HepG2 (cell line): ENCODE measurements around the gene HOXD9. TPM values are rescaled to one million over a fixed set of nuclear protein-coding genes. Genes with fewer than 3 reads are reported as not detected.

ENCODE experiments used
- ARID5B ChIP-seq: IDR thresholded peaks from 2 replicates; pipeline ENCODE4 v1.4.0; 2020; ENCODE audit warnings: mild to moderate bottlenecking, missing genetic modification reagents
- GABPB1 ChIP-seq: IDR thresholded peaks from 2 replicates; pipeline ENCODE4 v1.6.1; 2016; ENCODE audit warnings: mild to moderate bottlenecking, missing genetic modification reagents, moderate library complexity, missing compliant biosample characterization
- IKZF1 ChIP-seq: fragments of 450-650 bp; IDR thresholded peaks from 2 replicates; pipeline ENCODE4 v1.7.1; 2016
- KLF16 ChIP-seq, 2 experiments: sonication (generic) in 1 of 2; formaldehyde crosslinking in 1 of 2; IDR thresholded peaks; 2 replicates each; pipeline versions ENCODE4 v1.6.1 to v1.8.0; 2016 to 2023; ENCODE audit warnings: missing genetic modification reagents in 2 of 2, missing compliant biosample characterization in 1 of 2
- MTF2 ChIP-seq: sonication (generic); formaldehyde crosslinking; IDR thresholded peaks from 2 replicates; pipeline ENCODE4 v1.5.0; 2020; ENCODE audit warnings: missing genetic modification reagents, borderline replicate concordance
- NR3C1 ChIP-seq: sonication (generic); formaldehyde crosslinking; IDR thresholded peaks from 2 replicates; pipeline ENCODE4 v1.4.0; 2020; ENCODE audit warnings: missing genetic modification reagents
- SIN3B ChIP-seq: fragments of 150-350 bp; IDR thresholded peaks from 2 replicates; pipeline ENCODE4 v1.6.1; 2014; ENCODE audit warnings: low read length
- ZNF253 ChIP-seq: sonication (generic); formaldehyde crosslinking; IDR thresholded peaks from 2 replicates; pipeline ENCODE4 v1.8.0; 2022; ENCODE audit warnings: mild to moderate bottlenecking, missing genetic modification reagents, borderline replicate concordance
- ZNF407 ChIP-seq: sonication (generic); formaldehyde crosslinking; IDR thresholded peaks from one replicate; pipeline ENCODE4 v1.5.1; 2020; ENCODE audit warnings: mild to moderate bottlenecking, missing genetic modification reagents; ENCODE audit errors: not compliant biosample characterization
- ZNF512B ChIP-seq: sonication (generic); formaldehyde crosslinking; IDR thresholded peaks from 2 replicates; pipeline ENCODE4 v1.5.1; 2020; ENCODE audit warnings: missing genetic modification reagents, mild to moderate bottlenecking, borderline replicate concordance
- ZNF572 ChIP-seq: sonication (generic); formaldehyde crosslinking; IDR thresholded peaks from 2 replicates; pipeline ENCODE4 v1.5.1; 2020; ENCODE audit warnings: mild to moderate bottlenecking, missing genetic modification reagents
- polyA plus RNA-seq, 8 experiments: library from polyadenylated mRNA; depleted of rRNA in 3 of 8; stranded (reverse) in 7 of 8; unstranded in 1 of 8; fragments of >200 nt; fragmentation: Illumina TruSeq in 4 of 8; extraction: Trizol in 4 of 8; gene quantifications; 2 replicates each; pipeline versions ENCODE4 v1.2.1 to v1.2.3, GENCODE V29; 2011 to 2016; ENCODE audit warnings: low read depth in 4 of 8, missing spikeins in 1 of 8, mixed read lengths in 1 of 8; ENCODE audit not compliant: insufficient read depth in 1 of 8
- total RNA-seq, 5 experiments: library from RNA; depleted of rRNA; stranded (reverse); fragments of >200 nt; fragmentation: Illumina TruSeq; extraction: Trizol; gene quantifications; 2 replicates each; pipeline ENCODE4 v1.2.3, GENCODE V29; 2016; ENCODE audit warnings: low read depth in 1 of 5

Gene HOXD9
- total and polyA plus RNA-seq, 2 of the 13 experiments (the other 11 are each of a cell fraction or from before 2014, with no cell fraction given): not detected

- TF ChIP-seq ARID5B (CRISPR knock-in tag) (peak; percentile 71), ZNF407 (no peak), GABPB1 (CRISPR knock-in tag) (peak; percentile 64; the same call in 1 of the 2 replicates), SIN3B (no peak), NR3C1 (CRISPR knock-in tag) (no peak), ZNF512B (CRISPR knock-in tag) (peak; percentile 72; the same call in 1 of the 2 replicates), ZNF253 (CRISPR knock-in tag) (no peak), IKZF1 (no peak), KLF16 (CRISPR knock-in tag; IDR thresholded peaks at IDR 0.05) (peak in 1 of 2 experiments; percentile 59; a peak in 1 of 4 replicates), MTF2 (CRISPR knock-in tag) (peak; percentile 95; the same call in 1 of the 2 replicates), ZNF572 (CRISPR knock-in tag) (no peak)
Measured at GRCh38 chr2:176096986-176097819, 25.3 kb upstream of the HOXD9 start (continued).
